ENCODE results near the gene CD8B2.
"Not testable (repeated sequence)": the region's sequence is repeated elsewhere in the genome, so short reads cannot be mapped to it uniquely, and the experiment has no call there.

CD8B2 gene

DNA sequence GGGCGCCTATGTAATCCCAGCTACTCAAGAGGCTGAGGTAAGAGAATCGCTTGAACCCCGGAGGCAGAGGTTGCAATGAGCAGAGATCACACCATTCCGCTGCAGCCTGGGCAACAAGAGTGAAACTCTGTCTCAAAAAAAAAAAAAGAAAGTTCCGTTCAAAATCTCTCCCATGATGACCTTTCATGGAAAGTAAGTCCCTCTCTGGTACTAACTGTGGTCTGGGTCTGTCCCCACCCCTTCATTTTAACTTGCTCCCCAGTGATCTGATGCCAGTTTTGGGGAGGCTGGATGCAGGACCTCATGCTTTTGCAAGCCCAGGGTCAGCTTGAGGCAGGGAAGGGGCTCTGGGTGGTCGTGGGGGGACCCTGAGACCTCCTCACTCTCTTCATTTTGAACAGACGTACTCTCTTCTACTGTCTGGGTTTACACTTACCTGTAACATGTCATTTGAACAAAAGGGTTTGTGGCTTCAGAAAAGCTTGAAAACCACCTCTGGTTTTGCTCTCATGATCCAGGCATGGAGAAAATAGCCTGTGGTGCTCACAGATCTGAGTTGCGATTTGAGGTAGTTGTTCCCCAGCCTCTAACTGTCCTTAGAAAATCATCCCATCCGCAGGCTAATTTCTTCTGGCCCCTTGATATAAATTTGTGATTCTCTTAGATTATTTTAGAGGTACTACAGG lies 19.0 kb downstream of the CD8B2 start:
- H3K4me1 Mint-ChIP-seq, H3K36me3 Mint-ChIP-seq, H3K9me3 Mint-ChIP-seq, H3K27me3 Mint-ChIP-seq, H3K27ac Mint-ChIP-seq, H3K4me3 Mint-ChIP-seq: not testable (repeated sequence)

GRCh38 chr2:106508660-106509373 lies 21.7 kb downstream of the CD8B2 start:
- H3K36me3 Mint-ChIP-seq, H3K27me3 Mint-ChIP-seq, H3K9me3 Mint-ChIP-seq, H3K27ac Mint-ChIP-seq, H3K4me1 Mint-ChIP-seq, H3K4me3 Mint-ChIP-seq: not testable (repeated sequence)

GRCh38 chr2:106509374-106509770 lies 22.2 kb downstream of the CD8B2 start:
- H3K4me1 Mint-ChIP-seq, H3K27me3 Mint-ChIP-seq, H3K4me3 Mint-ChIP-seq, H3K27ac Mint-ChIP-seq, H3K36me3 Mint-ChIP-seq, H3K9me3 Mint-ChIP-seq: not testable (repeated sequence)

DNA sequence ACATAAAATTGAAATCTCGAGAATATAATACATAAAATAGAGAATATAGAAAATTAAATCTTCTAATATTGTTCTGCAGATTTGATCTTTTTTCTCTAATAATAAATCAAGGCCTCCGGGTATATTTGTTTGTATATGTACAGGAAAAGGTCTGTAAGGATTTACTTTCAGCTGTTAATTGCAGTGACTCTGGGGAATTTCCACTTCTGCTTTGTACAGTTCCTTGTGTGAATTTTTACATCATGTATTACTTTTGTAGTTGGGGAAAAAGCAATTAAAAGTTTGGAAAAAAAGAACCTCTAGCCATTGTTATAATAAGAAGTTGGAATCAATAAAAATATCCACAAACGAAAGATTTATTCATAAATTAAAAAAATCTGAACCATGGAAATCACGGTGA lies 23.6 kb downstream of the CD8B2 start:
- not testable (repeated sequence) for H3K4me1 Mint-ChIP-seq, H3K27ac Mint-ChIP-seq, H3K9me3 Mint-ChIP-seq, H3K4me3 Mint-ChIP-seq, H3K27me3 Mint-ChIP-seq, H3K36me3 Mint-ChIP-seq

DNA sequence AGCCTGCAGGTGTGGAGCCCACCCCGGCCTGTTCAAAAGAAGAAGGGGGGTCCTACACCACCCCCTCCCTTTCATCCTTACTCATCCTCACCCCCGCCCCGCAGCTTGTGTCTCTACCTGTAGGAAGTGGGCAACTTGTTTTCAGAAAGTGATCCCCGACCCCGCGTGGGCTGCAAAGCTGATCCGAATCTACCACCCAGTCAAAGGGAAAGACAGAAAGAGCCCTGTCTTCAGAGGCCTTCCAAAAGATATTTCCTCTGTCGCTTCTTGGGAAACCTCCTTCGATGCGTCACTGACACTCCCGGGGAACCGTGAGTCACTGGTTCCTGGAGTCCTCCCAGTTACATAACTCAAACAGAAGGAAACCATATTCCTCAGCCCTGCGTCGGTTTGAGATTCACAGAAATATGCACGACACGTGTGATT lies 24.3 kb downstream of the CD8B2 start:
- H3K36me3 Mint-ChIP-seq, H3K4me1 Mint-ChIP-seq, H3K9me3 Mint-ChIP-seq, H3K27me3 Mint-ChIP-seq, H3K27ac Mint-ChIP-seq: not testable (repeated sequence)
- peak overlapping the region; percentile 26 for H3K4me3 Mint-ChIP-seq

DNA sequence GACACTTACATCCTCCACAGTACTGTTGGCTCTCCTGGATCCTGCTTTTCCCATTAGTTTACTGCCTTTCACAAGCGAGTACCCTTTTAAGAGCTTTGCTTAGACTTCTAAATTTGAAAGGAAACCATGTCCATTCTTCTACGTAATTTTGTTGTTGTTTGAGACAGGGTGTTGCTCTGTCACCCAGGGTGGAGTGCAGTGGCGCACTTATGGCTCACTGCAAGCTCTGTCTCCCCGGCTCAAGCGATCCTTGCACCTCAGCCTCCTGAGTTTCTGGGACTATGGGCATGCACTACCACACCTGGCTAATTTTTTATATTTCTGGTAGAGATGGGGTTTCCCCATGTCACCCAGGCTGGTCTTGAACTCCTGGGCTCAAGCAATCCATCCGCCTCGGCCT lies 24.8 kb downstream of the CD8B2 start:
- H3K9me3 Mint-ChIP-seq, H3K4me1 Mint-ChIP-seq, H3K36me3 Mint-ChIP-seq, H3K27me3 Mint-ChIP-seq: not testable (repeated sequence)
- H3K4me3 Mint-ChIP-seq, result peak overlapping the region; percentile 26
- H3K27ac Mint-ChIP-seq, result peak overlapping the region; percentile 72

- H3K4me3 Mint-ChIP-seq, H3K36me3 Mint-ChIP-seq, H3K27me3 Mint-ChIP-seq, H3K4me1 Mint-ChIP-seq, H3K27ac Mint-ChIP-seq, H3K9me3 Mint-ChIP-seq: not testable (repeated sequence)
Observed at GRCh38 chr2:106513391-106513790, 26.2 kb downstream of the CD8B2 start.

DNA sequence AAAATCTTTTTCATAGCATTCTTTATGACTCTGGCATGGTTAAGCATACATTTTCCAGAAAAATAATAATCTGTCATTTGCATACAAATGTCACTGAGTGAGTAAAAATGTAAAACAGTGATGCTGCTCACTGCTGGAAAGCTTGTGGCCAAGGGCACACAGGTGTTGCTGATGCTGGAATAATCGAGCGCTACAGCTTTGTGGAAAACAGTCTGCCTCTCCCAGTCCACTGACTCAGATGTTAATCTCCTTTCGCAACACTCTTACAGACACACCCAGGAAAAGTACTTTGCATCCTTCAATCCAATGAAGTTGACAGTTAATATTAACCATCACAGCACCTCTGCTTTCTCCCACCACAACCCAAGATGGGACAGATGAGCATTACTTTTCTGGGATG lies 27.7 kb downstream of the CD8B2 start:
- H3K27ac Mint-ChIP-seq, H3K4me3 Mint-ChIP-seq: not testable (repeated sequence)

GRCh38 chr2:106516436-106516835 lies 29.3 kb downstream of the CD8B2 start:
- Mint-ChIP-seq H3K27ac (no peak overlapping the region), H3K9me3 (no peaks in the 10 kb centered on the region), H3K36me3 (no peaks in the 10 kb centered on the region), H3K4me3 (no peak overlapping the region), H3K27me3 (no peaks in the 10 kb centered on the region), H3K4me1 (peaks cover 9% of the 10 kb centered on the region)

More for the DNA sequence above, 27.7 kb downstream of the CD8B2 start:
- H3K27me3 Mint-ChIP-seq, H3K9me3 Mint-ChIP-seq, H3K4me1 Mint-ChIP-seq, H3K36me3 Mint-ChIP-seq: not testable (repeated sequence)

GRCh38 chr2:106516864-106517263 lies 29.7 kb downstream of the CD8B2 start:
- Mint-ChIP-seq H3K9me3 (no peaks in the 10 kb centered on the region), H3K27me3 (no peaks in the 10 kb centered on the region), H3K36me3 (no peaks in the 10 kb centered on the region), H3K27ac (no peak overlapping the region), H3K4me1 (peaks cover 6% of the 10 kb centered on the region), H3K4me3 (no peak overlapping the region)

- Mint-ChIP-seq H3K27ac (no peak overlapping the region), H3K36me3 (no peaks in the 10 kb centered on the region), H3K27me3 (no peaks in the 10 kb centered on the region), H3K4me1 (peaks cover 1% of the 10 kb centered on the region), H3K4me3 (no peak overlapping the region), H3K9me3 (no peaks in the 10 kb centered on the region)
Observed at GRCh38 chr2:106517329-106517728, 30.2 kb downstream of the CD8B2 start.

- no peak overlapping the region for H3K27ac Mint-ChIP-seq
- no peak overlapping the region for H3K4me3 Mint-ChIP-seq
- peaks cover 3% of the 10 kb centered on the region for H3K36me3 Mint-ChIP-seq
- H3K4me1 Mint-ChIP-seq, result no peaks in the 10 kb centered on the region
- H3K9me3 Mint-ChIP-seq, result peaks cover 7% of the 10 kb centered on the region
- no peaks in the 10 kb centered on the region for H3K27me3 Mint-ChIP-seq
Observed at GRCh38 chr2:106519767-106520166, 32.6 kb downstream of the CD8B2 start.

- peaks cover 5% of the 10 kb centered on the region for H3K36me3 Mint-ChIP-seq
- no peaks in the 10 kb centered on the region for H3K27me3 Mint-ChIP-seq
- H3K27ac Mint-ChIP-seq, result no peak overlapping the region
- H3K9me3 Mint-ChIP-seq, result peaks cover 10% of the 10 kb centered on the region
- no peaks in the 10 kb centered on the region for H3K4me1 Mint-ChIP-seq
- H3K4me3 Mint-ChIP-seq, result no peak overlapping the region
Observed at GRCh38 chr2:106521016-106521415, 33.9 kb downstream of the CD8B2 start.

- Mint-ChIP-seq H3K4me3 (no peak overlapping the region), H3K4me1 (no peaks in the 10 kb centered on the region), H3K36me3 (peaks cover 5% of the 10 kb centered on the region), H3K27ac (no peak overlapping the region), H3K9me3 (peaks cover 10% of the 10 kb centered on the region), H3K27me3 (no peaks in the 10 kb centered on the region)
Observed at GRCh38 chr2:106523976-106524665, 37.0 kb downstream of the CD8B2 start.

- Mint-ChIP-seq H3K9me3 (no peaks in the 10 kb centered on the region), H3K27me3 (peaks cover 6% of the 10 kb centered on the region), H3K4me1 (no peaks in the 10 kb centered on the region), H3K27ac (no peak overlapping the region), H3K36me3 (no peaks in the 10 kb centered on the region), H3K4me3 (no peak overlapping the region)
Observed at GRCh38 chr2:106530866-106531265, 43.7 kb downstream of the CD8B2 start.

- Mint-ChIP-seq H3K4me1 (no peaks in the 10 kb centered on the region), H3K4me3 (no peak overlapping the region), H3K27me3 (peaks cover 6% of the 10 kb centered on the region), H3K9me3 (no peaks in the 10 kb centered on the region), H3K27ac (no peak overlapping the region), H3K36me3 (no peaks in the 10 kb centered on the region)
Observed at GRCh38 chr2:106531676-106532214, 44.6 kb downstream of the CD8B2 start.
